HepG2 (cell line): ENCODE results near the gene CALM1. TPM values are rescaled to one million over a fixed set of nuclear protein-coding genes. Genes with fewer than 3 reads are reported as not detected.

Experiments
- DZIP1 ChIP-seq: sonication (generic); formaldehyde crosslinking; IDR thresholded peaks from 2 replicates; pipeline ENCODE4 v1.5.0; 2020; ENCODE audit warnings: mild to moderate bottlenecking, missing genetic modification reagents
- FUBP1 ChIP-seq: sonication (generic); formaldehyde crosslinking; IDR thresholded peaks from 2 replicates; pipeline ENCODE4 v1.5.1; 2020; ENCODE audit warnings: missing genetic modification reagents, mild to moderate bottlenecking, borderline replicate concordance
- GLI4 ChIP-seq: sonication (generic); formaldehyde crosslinking; IDR thresholded peaks from 2 replicates; pipeline ENCODE4 v1.5.1; 2020; ENCODE audit warnings: missing genetic modification reagents, mild to moderate bottlenecking, moderate library complexity, borderline replicate concordance
- HOXA3 ChIP-seq: sonication (generic); formaldehyde crosslinking; IDR thresholded peaks from 2 replicates; pipeline ENCODE4 v1.5.0; 2020; ENCODE audit warnings: missing genetic modification reagents
- JARID2 ChIP-seq: sonication (generic); formaldehyde crosslinking; IDR thresholded peaks from 2 replicates; pipeline ENCODE4 v1.8.1; 2023; ENCODE audit warnings: missing genetic modification reagents, inconsistent platforms; ENCODE audit not compliant: insufficient replicate concordance
- JUNB ChIP-seq: sonication (generic); formaldehyde crosslinking; IDR thresholded peaks from 2 replicates; pipeline ENCODE4 v1.8.0; 2022; ENCODE audit warnings: missing genetic modification reagents, mild to moderate bottlenecking, borderline replicate concordance
- MEIS2 ChIP-seq: sonication (generic); formaldehyde crosslinking; IDR thresholded peaks from 2 replicates; pipeline ENCODE4 v1.9.0; 2021; ENCODE audit warnings: mild to moderate bottlenecking, missing genetic modification reagents
- ONECUT2 ChIP-seq: sonication (generic); formaldehyde crosslinking; IDR thresholded peaks from 2 replicates; pipeline ENCODE4 v1.4.0; 2020; ENCODE audit warnings: missing genetic modification reagents
- PCBP2 ChIP-seq: fragments of 200-400 bp; formaldehyde crosslinking; optimal IDR thresholded peaks from 2 replicates; pipeline ENCODE3; 2018; ENCODE audit warnings: low read length, low read depth; ENCODE audit not compliant: poor library complexity, severe bottlenecking
- SALL1 ChIP-seq: sonication (generic); formaldehyde crosslinking; IDR thresholded peaks from 2 replicates; pipeline ENCODE4 v1.8.0; 2022; ENCODE audit warnings: mild to moderate bottlenecking, missing genetic modification reagents
- SYNCRIP ChIP-seq: fragments of 200-400 bp; formaldehyde crosslinking; IDR thresholded peaks from 2 replicates; pipeline ENCODE4 v1.6.1; 2018; ENCODE audit warnings: mild to moderate bottlenecking, low read depth, low read length; ENCODE audit not compliant: insufficient read depth
- TOE1 ChIP-seq: sonication (generic); formaldehyde crosslinking; IDR thresholded peaks from 2 replicates; pipeline ENCODE4 v1.4.0; 2020; ENCODE audit warnings: mild to moderate bottlenecking, missing genetic modification reagents
- ZBTB42 ChIP-seq: sonication (generic); formaldehyde crosslinking; IDR thresholded peaks from 2 replicates; pipeline ENCODE4 v1.5.0; 2020; ENCODE audit warnings: mild to moderate bottlenecking, missing genetic modification reagents
- ZFP37 ChIP-seq: sonication (generic); formaldehyde crosslinking; IDR thresholded peaks from 2 replicates; pipeline ENCODE4 v1.4.0; 2020; ENCODE audit warnings: missing genetic modification reagents, borderline replicate concordance
- ZFP82 ChIP-seq: sonication (generic); formaldehyde crosslinking; IDR thresholded peaks from 2 replicates; pipeline ENCODE4 v1.5.1; 2020; ENCODE audit warnings: mild to moderate bottlenecking, missing genetic modification reagents, borderline replicate concordance
- ZNF343 ChIP-seq: sonication (generic); formaldehyde crosslinking; IDR thresholded peaks from 2 replicates; pipeline ENCODE4 v1.4.0; 2020; ENCODE audit warnings: mild to moderate bottlenecking, missing genetic modification reagents
- polyA plus RNA-seq, 8 experiments: library from polyadenylated mRNA; depleted of rRNA in 3 of 8; stranded (reverse) in 7 of 8; unstranded in 1 of 8; fragments of >200 nt; fragmentation: Illumina TruSeq in 4 of 8; extraction: Trizol in 4 of 8; gene quantifications; 2 replicates each; pipeline versions ENCODE4 v1.2.1 to v1.2.3, GENCODE V29; 2011 to 2016; ENCODE audit warnings: low read depth in 4 of 8, missing spikeins in 1 of 8, mixed read lengths in 1 of 8; ENCODE audit not compliant: insufficient read depth in 1 of 8
- total RNA-seq, 5 experiments: library from RNA; depleted of rRNA; stranded (reverse); fragments of >200 nt; fragmentation: Illumina TruSeq; extraction: Trizol; gene quantifications; 2 replicates each; pipeline ENCODE4 v1.2.3, GENCODE V29; 2016; ENCODE audit warnings: low read depth in 1 of 5
- TF ChIP-seq, protein P1 (sequence below): sonication (generic); formaldehyde crosslinking; IDR thresholded peaks from 2 replicates; pipeline ENCODE4 v1.5.0; 2020; ENCODE audit warnings: missing genetic modification reagents
- TF ChIP-seq, protein P2 (sequence below): sonication (generic); formaldehyde crosslinking; conservative IDR thresholded peaks from 2 replicates; pipeline ENCODE4 v1.8.0; 2022; ENCODE audit warnings: missing genetic modification reagents
- TF ChIP-seq, protein P3 (sequence below): sonication (generic); formaldehyde crosslinking; IDR thresholded peaks from 2 replicates; pipeline ENCODE4 v1.8.0; 2022; ENCODE audit warnings: missing genetic modification reagents, mild to moderate bottlenecking, inconsistent platforms, borderline replicate concordance

The CALM1 gene
- total and polyA plus RNA-seq, 2 of the 13 experiments (the other 11 are each of a cell fraction or from before 2014, with no cell fraction given), result 110 to 238 TPM

GRCh38 chr14:90383126-90383730, 13.6 kb upstream of the CALM1 start (continued):
- no peak; the same call in 1 of the 2 replicates for TF ChIP-seq JUNB (CRISPR knock-in tag)
- peak; percentile 58 for TF ChIP-seq MEIS2 (CRISPR knock-in tag)
- TF ChIP-seq SALL1 (CRISPR knock-in tag), result peak; percentile 91
- TF ChIP-seq ZNF343 (CRISPR knock-in tag), result peak; percentile 61; the same call in 1 of the 2 replicates
- TF ChIP-seq, protein P1, sequence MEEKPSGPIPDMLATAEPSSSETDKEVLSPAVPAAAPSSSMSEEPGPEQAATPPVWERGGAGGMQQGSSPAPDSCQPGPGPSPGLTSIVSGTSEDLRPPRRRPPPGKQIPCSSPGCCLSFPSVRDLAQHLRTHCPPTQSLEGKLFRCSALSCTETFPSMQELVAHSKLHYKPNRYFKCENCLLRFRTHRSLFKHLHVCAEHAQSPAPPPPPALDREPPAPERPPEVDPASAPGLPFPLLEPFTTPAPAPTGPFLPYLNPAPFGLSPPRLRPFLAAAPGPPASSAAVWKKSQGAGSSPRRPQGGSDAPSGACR (CRISPR knock-in tag), result peak; percentile 88; the same call in 1 of the 2 replicates
- no peak for TF ChIP-seq FUBP1 (CRISPR knock-in tag)
- TF ChIP-seq ZFP82 (CRISPR knock-in tag), result peak; percentile 85
- peak; percentile 99 for TF ChIP-seq HOXA3 (CRISPR knock-in tag)
- TF ChIP-seq ZBTB42 (CRISPR knock-in tag), result no peak
- no peak for TF ChIP-seq JARID2 (CRISPR knock-in tag)
- TF ChIP-seq PCBP2, result no peak
- TF ChIP-seq, protein P2, sequence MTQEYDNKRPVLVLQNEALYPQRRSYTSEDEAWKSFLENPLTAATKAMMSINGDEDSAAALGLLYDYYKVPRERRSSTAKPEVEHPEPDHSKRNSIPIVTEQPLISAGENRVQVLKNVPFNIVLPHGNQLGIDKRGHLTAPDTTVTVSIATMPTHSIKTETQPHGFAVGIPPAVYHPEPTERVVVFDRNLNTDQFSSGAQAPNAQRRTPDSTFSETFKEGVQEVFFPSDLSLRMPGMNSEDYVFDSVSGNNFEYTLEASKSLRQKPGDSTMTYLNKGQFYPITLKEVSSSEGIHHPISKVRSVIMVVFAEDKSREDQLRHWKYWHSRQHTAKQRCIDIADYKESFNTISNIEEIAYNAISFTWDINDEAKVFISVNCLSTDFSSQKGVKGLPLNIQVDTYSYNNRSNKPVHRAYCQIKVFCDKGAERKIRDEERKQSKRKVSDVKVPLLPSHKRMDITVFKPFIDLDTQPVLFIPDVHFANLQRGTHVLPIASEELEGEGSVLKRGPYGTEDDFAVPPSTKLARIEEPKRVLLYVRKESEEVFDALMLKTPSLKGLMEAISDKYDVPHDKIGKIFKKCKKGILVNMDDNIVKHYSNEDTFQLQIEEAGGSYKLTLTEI (CRISPR knock-in tag), result no peak
- TF ChIP-seq ONECUT2 (CRISPR knock-in tag), result 0 out of 2 replicates have a peak, but pooled peaks have one; percentile 15
- TF ChIP-seq, protein P3, sequence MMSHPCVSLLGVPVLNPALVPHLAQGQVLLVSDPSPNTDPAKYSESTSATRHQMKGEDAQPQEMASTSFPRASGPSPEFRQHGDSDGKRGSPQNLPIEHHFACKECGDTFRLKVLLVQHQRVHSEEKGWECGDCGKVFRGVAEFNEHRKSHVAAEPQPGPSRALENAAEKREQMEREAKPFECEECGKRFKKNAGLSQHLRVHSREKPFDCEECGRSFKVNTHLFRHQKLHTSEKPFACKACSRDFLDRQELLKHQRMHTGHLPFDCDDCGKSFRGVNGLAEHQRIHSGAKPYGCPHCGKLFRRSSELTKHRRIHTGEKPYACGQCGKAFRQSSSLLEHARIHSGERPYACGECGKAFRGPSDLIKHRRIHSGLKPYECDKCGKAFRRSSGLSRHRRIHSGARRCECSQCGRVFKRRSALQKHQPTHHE, result peak; percentile 89; the same call in 1 of the 2 replicates
- no peak for TF ChIP-seq SYNCRIP
- 0 out of 2 replicates have a peak, but pooled peaks have one; percentile 18 for TF ChIP-seq GLI4 (CRISPR knock-in tag)
- no peak for TF ChIP-seq ZFP37
- TF ChIP-seq TOE1 (CRISPR knock-in tag), result peak; percentile 43; the same call in 1 of the 2 replicates
- TF ChIP-seq DZIP1 (CRISPR knock-in tag), result peak; percentile 14; the same call in 1 of the 2 replicates
